Endometrial microvascular endothelial cells (primary cell): ENCODE measurements around the gene ZSCAN5A. TPM values are rescaled to one million over a fixed set of nuclear protein-coding genes. Genes with fewer than 3 reads are reported as not detected.
"Not testable (repeated sequence)": the region's sequence is repeated elsewhere in the genome, so short reads cannot be mapped to it uniquely, and the experiment has no call there.

ENCODE experiments used
- in situ Hi-C: cut with HindIII; loops from 2 replicates; pipeline ENCODE4 v1.10.0; 2017; ENCODE audit warnings: low sequenced_read_pairs, low pct_unique_long_range_greater_than_20kb; ENCODE audit errors: inconsistent ontology term
- total RNA-seq: library from RNA; depleted of rRNA; stranded (reverse); fragments of >200 nt; gene quantifications from one replicate; pipeline ENCODE4 v1.2.3, GENCODE V29; 2015; ENCODE audit errors: inconsistent ontology term

The ZSCAN5A gene
- total RNA-seq, 1 donor from 2014 or later = 10.4 TPM

- in situ Hi-C loops = no loop called here
These were observed 2.1 kb upstream of the ZSCAN5A start for GRCh38 chr19:56316728-56317127.

DNA sequence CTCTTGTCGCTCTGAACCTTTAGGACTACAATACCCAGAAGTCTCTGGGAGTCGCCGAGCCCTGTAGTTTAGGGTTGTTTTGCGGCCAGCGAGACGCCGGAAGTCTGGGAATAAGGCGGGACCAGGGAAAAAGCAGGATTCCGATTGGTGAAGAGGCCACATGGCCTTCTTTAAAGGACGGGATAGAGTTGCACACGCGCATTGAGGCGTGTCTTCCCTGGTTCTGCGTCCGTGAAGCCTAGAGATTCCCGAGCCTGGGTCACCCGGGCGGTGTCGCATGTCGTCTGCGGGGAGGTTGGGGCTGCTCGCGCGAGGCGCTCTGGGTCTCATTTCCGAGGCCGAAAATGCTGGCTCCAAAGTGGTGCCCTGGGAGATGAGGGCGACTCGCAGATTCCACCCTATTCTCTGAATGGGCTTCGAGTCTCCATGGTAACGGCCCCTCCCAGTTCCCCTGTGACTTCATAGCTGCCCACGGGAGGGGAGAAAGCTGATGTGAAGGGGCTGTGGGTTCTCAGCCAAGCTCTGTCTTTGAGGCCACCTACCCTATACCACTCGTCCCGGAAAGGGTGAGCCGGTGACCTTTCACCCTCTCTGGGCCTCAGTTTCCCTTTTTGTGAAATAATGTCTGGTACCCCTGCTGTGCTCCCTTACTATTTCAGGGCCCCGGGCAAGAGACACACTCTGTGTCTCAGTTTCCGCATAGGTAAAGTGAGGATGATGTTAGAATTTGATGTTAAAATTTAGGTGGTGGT is 614 bp upstream of the ZSCAN5A start:
- in situ Hi-C loops = no loop called here

GRCh38 chr19:56314018-56314380 is 640 bp downstream of the ZSCAN5A start:
- in situ Hi-C loops = no loop called here

GRCh38 chr19:56312787-56313657 is 1.6 kb downstream of the ZSCAN5A start:
- in situ Hi-C loops = no loop called here

DNA sequence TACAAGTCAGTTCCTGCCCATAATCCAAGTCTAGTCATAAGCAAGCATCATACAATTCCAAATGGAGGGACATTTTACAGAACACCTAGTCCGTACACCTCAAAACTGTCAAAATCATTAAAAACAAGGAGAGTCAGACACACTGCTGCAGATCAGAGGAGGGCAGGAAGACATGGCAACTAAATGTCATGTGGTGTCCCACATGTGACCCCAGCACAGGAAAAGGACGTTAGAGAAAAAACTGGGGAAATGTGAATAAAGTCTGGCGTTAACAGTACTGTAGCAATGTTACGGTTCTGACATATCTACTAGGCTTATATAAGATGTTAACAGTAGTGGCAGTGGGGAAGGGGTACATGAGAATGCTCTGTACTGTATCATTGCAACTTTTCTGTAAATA is 2.3 kb downstream of the ZSCAN5A start:
- in situ Hi-C loops = no loop called here

- in situ Hi-C loops = no loop called here
These were observed 4.2 kb downstream of the ZSCAN5A start for GRCh38 chr19:56310462-56310861.

DNA sequence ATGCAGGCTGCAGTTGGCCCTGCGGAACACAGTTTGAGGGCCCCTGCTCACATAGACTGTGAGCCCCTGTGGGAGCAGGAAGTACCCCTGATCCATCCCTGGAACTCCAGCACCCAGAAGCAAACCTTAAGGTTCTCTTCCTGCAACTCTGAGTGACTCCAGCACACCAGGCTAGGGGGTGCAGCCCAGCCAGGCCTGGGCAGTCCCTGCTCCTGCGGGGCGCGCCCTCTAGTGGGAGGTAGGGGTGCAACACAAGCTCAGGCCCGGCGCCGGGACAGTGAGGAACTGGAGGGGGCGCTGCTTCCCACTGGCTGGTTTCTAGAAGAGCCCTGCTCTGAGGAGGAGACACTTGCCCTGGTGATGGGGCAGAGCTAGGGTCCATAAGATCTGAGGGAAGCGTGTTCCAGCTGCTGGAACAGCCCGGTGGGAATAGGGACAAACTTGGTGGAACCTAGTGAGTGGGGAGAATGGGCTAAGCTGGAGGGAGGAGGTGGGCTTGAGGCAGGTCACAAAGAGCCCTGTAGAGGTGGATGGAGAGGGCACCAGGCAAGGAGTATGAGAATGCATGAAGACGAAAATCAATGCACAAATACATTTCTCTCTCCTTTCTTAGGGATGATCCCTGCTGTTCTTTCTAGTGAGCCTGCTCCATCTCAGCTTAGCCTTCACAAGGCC is 5.0 kb downstream of the ZSCAN5A start:
- in situ Hi-C loops = no loop called here

- in situ Hi-C loops = no loop called here
These were observed 5.8 kb downstream of the ZSCAN5A start for GRCh38 chr19:56308792-56309191.

DNA sequence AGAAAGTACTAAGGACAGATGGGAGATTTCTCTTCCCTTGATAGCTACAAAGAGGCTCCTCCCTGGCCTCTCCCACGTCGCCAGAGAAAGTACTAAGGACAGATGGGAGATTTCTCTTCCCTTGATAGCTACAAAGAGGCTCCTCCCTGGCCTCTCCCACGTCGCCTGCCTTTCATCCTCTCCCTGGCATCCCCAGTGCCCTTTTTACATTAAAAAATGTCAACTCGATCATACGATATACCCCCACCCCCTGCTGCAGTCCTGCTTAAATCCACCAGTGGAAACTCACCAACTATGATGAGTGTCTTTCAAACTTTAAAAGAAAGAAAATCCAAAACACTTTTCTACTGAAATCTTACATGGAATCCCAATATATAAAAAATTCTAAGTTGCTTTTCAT is 7.6 kb downstream of the ZSCAN5A start:
- in situ Hi-C loops = not testable (repeated sequence)

DNA sequence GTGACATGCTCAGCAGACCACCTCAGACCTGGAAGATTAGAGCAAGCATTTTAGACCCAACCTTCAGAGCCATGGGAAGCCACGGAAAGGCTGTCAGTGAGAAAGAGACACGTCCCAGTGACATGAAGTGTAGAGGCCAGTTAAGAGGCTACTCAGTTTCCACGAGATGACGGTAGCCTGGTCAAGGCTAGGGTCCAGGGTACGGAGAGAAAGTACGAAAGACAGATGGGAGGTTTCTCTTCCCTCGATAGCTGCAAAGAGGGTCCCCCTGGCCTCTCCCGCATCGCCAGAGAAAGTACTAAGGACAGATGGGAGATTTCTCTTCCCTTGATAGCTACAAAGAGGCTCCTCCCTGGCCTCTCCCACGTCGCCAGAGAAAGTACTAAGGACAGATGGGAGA is 8.6 kb downstream of the ZSCAN5A start:
- in situ Hi-C loops = no loop called here

DNA sequence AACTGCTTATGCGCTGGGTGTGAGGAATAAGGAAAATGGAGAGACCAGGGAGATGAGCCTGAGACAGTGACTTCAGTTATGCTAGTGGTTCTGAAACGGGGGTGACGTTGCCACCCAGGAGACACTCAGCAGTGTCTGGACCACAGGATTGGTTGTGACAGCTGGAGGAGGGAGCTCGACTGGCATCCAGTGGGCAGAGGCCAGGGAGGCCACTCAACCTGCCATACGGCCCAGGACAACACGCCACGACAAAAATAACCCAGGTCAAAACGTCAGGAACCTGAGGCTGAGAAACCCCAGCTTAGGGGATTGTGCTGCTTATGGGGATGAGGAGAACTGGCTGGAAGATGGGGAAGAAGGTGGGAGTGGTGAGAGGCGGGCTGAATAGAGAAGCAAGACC is 10.4 kb downstream of the ZSCAN5A start:
- in situ Hi-C loops = no loop called here

- in situ Hi-C loops = no loop called here
These were observed 12.6 kb downstream of the ZSCAN5A start for GRCh38 chr19:56301886-56302620.

DNA sequence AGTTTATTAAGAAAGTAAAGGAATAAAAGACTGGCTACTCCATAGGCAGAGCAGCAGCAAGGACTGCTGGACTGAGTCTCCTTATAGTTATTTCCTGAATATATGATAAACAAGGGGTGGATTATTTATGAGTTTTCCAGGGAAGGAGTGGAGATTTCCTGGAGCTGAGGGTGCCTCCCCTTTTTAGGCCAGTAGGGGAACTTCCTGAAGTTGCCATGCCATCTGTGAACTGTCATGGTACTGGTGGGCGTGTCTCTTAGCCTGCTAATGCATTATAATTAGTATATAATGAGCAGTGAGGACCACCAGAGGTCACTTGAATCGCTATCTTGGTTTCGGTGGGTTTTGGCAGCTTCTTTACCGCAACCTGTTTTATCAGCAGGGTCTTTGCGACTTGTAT is 13.5 kb downstream of the ZSCAN5A start:
- in situ Hi-C loops = no loop called here

- in situ Hi-C loops = no loop called here
These were observed 15.0 kb downstream of the ZSCAN5A start for GRCh38 chr19:56299688-56300087.

- in situ Hi-C loops = no loop called here
These were observed 17.6 kb downstream of the ZSCAN5A start for GRCh38 chr19:56297010-56297409.

DNA sequence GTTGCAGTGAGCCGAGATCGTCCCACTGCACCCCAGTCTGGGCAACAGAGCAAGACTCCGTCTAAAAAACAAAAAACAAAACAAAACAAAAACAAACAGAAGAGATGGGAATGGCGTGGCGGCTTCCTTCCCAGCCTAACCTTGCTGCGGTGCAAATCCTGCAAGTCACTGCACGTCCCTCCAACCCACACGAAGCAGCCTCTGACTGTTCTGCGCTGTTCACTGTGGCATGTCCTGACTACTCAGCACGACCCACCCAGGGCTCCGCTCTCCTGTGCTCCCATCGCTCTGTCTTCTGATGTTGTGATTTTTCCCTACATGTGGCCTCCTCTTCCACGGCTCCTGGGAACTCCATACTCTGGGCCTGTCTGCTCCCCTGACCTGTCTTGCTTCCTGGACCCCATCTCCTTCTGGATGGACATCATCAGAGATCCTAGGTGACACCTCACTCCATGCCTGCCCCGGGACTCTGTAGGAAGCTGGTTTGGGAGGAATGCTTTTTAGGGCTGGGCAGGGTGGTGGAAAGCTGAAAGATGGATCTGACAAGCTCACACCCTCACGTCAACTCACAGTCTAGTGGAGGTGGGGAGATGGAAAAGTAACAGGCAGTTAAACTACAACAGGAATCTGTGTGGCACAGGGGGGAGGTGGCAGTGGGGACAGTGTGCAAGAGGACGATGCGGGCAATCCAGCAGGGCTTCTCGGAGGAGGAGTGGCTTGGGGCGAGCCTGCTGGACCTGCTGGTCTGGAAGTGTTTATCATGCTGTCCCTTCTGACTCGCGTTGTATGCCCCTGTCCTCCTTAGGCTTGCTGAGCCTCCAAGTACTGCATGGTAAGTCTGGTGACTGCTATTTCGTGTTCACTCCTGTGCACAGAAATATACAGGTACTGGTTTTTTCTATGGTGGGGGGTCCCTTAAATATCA is 18.8 kb downstream of the ZSCAN5A start:
- in situ Hi-C loops = no loop called here

GRCh38 chr19:56294549-56294948 is 20.1 kb downstream of the ZSCAN5A start:
- in situ Hi-C loops = no loop called here

- in situ Hi-C loops = no loop called here
These were observed 22.8 kb downstream of the ZSCAN5A start for GRCh38 chr19:56291867-56292266.
